H1 (cell line): ENCODE data around the gene VIM. TPM values are rescaled to one million over a fixed set of nuclear protein-coding genes. Genes with fewer than 3 reads are reported as not detected.

Source experiments
- ATF2 ChIP-seq: IDR thresholded peaks from 2 replicates; pipeline ENCODE4 v1.6.1; 2012; ENCODE audit warnings: low read length, inconsistent platforms
- CBX5 ChIP-seq: fragments of 300-800, 300-1000 bp; sonication (generic); IDR thresholded peaks from 2 replicates; pipeline ENCODE4 v1.7.1; 2016; ENCODE audit warnings: antibody characterized with exemption, low read length, low read depth
- EZH2 ChIP-seq: fragments of 200-600 bp; sonication (generic); IDR thresholded peaks from 2 replicates; pipeline ENCODE4 v1.7.1; 2012; ENCODE audit warnings: low read depth, mild to moderate bottlenecking, moderate library complexity, low read length, inconsistent platforms; ENCODE audit not compliant: severe bottlenecking
- MAX ChIP-seq: IDR thresholded peaks from 2 replicates; pipeline ENCODE4 v1.6.1; 2012; ENCODE audit warnings: inconsistent platforms
- SIN3A ChIP-seq, 2 experiments: IDR thresholded peaks in 1 of 2; conservative IDR thresholded peaks in 1 of 2; 2 replicates each; pipeline ENCODE4 v1.6.1; 2011 to 2012; ENCODE audit warnings: low read length in 2 of 2, improper control_type of control experiment in 1 of 2, low read depth in 1 of 2, mild to moderate bottlenecking in 1 of 2
- SP2 ChIP-seq: IDR thresholded peaks from 2 replicates; pipeline ENCODE4 v1.6.1; 2012; ENCODE audit warnings: mild to moderate bottlenecking, low read length, inconsistent platforms
- YY1 ChIP-seq: IDR thresholded peaks from 2 replicates; pipeline ENCODE4 v1.6.1; 2011; ENCODE audit warnings: low read depth, mild to moderate bottlenecking, low read length
- polyA plus RNA-seq, 7 experiments: library from polyadenylated mRNA; depleted of rRNA in 3 of 7; stranded (reverse) in 5 of 7; unstranded in 2 of 7; fragments of >200 nt in 5 of 7; fragments of 200-250 nt in 2 of 7; gene quantifications; 1 replicate in 5 of 7; 2 replicates in 1 of 7; 4 replicates in 1 of 7; pipeline versions ENCODE4 v1.2.1 to v1.2.3, GENCODE V29; 2011 to 2013; ENCODE audit warnings: missing spikeins in 2 of 7, mixed read lengths in 2 of 7
- total RNA-seq: library from RNA; stranded (reverse); fragmentation: NEBNext Ultra II Directional; extraction: Animal tissue kit (Norgen Biotek cat#: 25700); gene quantifications from 2 replicates; pipeline ENCODE4 v1.2.1, GENCODE V29; 2021

VIM gene
- total and polyA plus RNA-seq, 2 of the 8 experiments (the other 6 are each of a cell fraction or from before 2014, with no cell fraction given), result 347 to 372 TPM

- TF ChIP-seq EZH2 (no peak), SP2 (no peak), MAX (no peak), SIN3A (conservative IDR thresholded peaks at IDR 0.05 in 1 of 2, IDR thresholded peaks at IDR 0.05 in 1 of 2; ENCODE audit: low read depth in 1 of 2, low read length in 2 of 2) (no peak), ATF2 (no peak), YY1 (no peak), CBX5 (no peak)
These were observed 11.1 kb upstream of the VIM start (continued) for GRCh38 chr10:17216901-17217395.
